ENCODE data around the gene ERBB2. TPM values are rescaled to one million over a fixed set of nuclear protein-coding genes. Genes with fewer than 3 reads are reported as not detected.

The ERBB2 gene
- total RNA-seq, 2 experiments from 2014 or later = 2.4 to 4.6 TPM

DNA sequence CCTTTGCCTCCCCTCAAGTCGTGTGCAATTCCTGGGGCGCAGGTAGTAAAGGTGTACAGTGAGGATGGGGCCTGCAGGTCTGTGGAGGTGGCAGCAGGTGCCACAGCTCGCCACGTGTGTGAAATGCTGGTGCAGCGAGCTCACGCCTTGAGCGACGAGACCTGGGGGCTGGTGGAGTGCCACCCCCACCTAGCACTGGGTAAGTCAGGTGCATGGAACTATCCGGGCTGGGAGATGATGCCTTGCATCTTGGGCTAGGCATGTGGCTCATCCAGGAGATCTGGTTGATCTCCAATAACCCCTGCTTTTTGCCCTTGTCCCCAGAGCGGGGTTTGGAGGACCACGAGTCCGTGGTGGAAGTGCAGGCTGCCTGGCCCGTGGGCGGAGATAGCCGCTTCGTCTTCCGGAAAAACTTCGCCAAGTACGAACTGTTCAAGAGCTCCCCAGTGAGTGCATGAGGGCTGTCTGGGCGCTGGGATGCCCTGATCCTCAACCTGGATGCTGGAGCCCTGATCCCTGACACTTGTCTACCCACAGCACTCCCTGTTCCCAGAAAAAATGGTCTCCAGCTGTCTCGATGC lies 43.1 kb downstream of the ERBB2 start:
- ATAC-seq (ENCODE audit: poor library complexity) (no peak), DNase-seq (no peak)
- Histone ChIP-seq H3K27ac (ENCODE audit: low read depth in 1 of 2, low read length in 2 of 2) (no peak overlapping the region), H3K4me3 (ENCODE audit: low read length) (no peak overlapping the region), H3K9me3 (ENCODE audit: control insufficient read depth in 1 of 2, insufficient read depth in 1 of 2, low read length in 2 of 2) (peaks cover 0 to 12% of the 10 kb centered on the region in 2 experiments), H3K27me3 (ENCODE audit: control insufficient read depth in 1 of 2, insufficient read depth in 2 of 2, low read length in 2 of 2) (peaks cover 4 to 12% of the 10 kb centered on the region in 2 experiments), H3K4me1 (ENCODE audit: insufficient read depth, low read length) (peaks cover 18% of the 10 kb centered on the region), H3K36me3 (ENCODE audit: insufficient read depth, low read length) (no peaks in the 10 kb centered on the region)
- peaks cover 20% of the 10 kb centered on the region for H3K27me3 Mint-ChIP-seq
- no peaks in the 10 kb centered on the region for H3K9me3 Mint-ChIP-seq
- H3K4me1 Mint-ChIP-seq (ENCODE audit: low read depth) = peaks cover 6% of the 10 kb centered on the region
- no peaks in the 10 kb centered on the region for H3K36me3 Mint-ChIP-seq (ENCODE audit: low read depth)
- ChIA-PET CTCF (interaction anchor here (1.1 kb wide), 1 partner anchor 11 kb away, joined by 5 read pairs; no protein-coding TSS in a partner anchor), POLR2A (no interaction called here)
- intact Hi-C loops (cut with DNase I, micrococcal nuclease) = loop anchor here in 1 of 2 experiments (1.0 kb wide), 1 partner anchor 30 kb away; no protein-coding TSS in a partner anchor
- TF ChIP-seq, protein P1, sequence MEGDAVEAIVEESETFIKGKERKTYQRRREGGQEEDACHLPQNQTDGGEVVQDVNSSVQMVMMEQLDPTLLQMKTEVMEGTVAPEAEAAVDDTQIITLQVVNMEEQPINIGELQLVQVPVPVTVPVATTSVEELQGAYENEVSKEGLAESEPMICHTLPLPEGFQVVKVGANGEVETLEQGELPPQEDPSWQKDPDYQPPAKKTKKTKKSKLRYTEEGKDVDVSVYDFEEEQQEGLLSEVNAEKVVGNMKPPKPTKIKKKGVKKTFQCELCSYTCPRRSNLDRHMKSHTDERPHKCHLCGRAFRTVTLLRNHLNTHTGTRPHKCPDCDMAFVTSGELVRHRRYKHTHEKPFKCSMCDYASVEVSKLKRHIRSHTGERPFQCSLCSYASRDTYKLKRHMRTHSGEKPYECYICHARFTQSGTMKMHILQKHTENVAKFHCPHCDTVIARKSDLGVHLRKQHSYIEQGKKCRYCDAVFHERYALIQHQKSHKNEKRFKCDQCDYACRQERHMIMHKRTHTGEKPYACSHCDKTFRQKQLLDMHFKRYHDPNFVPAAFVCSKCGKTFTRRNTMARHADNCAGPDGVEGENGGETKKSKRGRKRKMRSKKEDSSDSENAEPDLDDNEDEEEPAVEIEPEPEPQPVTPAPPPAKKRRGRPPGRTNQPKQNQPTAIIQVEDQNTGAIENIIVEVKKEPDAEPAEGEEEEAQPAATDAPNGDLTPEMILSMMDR (IDR thresholded peaks at IDR 0.05) = no peak
- no peak overlapping the region for H3K4me3 Mint-ChIP-seq
- no peak overlapping the region for H3K27ac Mint-ChIP-seq

DNA sequence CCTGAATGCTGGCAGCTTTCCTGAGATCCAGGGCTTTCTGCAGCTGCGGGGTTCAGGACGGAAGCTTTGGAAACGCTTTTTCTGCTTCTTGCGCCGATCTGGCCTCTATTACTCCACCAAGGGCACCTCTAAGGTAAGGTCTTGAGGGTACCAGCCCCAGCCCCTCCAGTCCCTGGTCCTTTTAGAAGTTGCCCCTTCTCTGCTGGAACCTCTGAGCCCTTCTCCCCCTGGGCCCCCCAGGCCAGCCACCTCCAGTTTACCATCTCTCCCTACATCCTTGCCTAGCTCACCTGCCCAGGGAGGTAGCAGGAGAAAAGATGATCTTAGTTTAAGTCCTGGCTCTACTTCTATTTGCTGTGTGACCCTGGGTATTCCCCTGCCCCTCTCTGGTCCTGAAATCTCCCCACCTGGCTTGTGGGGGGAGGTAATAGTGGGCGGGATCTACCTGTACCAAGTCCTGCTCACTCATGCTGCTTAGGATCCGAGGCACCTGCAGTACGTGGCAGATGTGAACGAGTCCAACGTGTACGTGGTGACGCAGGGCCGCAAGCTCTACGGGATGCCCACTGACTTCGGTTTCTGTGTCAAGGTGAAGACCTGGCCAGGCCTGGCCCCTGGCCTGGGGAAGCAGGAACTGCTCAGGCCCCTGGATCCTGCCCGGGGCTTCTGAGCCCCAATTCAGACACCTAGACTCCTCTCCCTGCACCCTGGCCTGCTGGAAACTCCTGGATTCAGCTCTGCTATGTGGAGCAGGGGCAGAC lies 44.4 kb downstream of the ERBB2 start:
- TF ChIP-seq, protein P1 (IDR thresholded peaks at IDR 0.05) = no peak
- no peak overlapping the region for H3K27ac Mint-ChIP-seq
- H3K4me3 ChIP-seq (ENCODE audit: low read length) = no peak overlapping the region
- ChIA-PET POLR2A (no interaction called here), CTCF (interaction anchor here (1.1 to 1.5 kb wide), 2 partner anchors 10 to 14 kb away, joined by 5 to 7 read pairs; partner anchors contain the start of gene MIEN1)
- H3K9me3 Mint-ChIP-seq = no peaks in the 10 kb centered on the region
- H3K4me3 Mint-ChIP-seq = no peak overlapping the region
- no peak for ATAC-seq (ENCODE audit: poor library complexity)
- no peaks in the 10 kb centered on the region for H3K36me3 ChIP-seq (ENCODE audit: insufficient read depth, low read length)
- no peaks in the 10 kb centered on the region for H3K4me1 Mint-ChIP-seq (ENCODE audit: low read depth)
- H3K9me3 ChIP-seq (ENCODE audit: control insufficient read depth in 1 of 2, insufficient read depth in 1 of 2, low read length in 2 of 2) = peaks cover 0 to 8% of the 10 kb centered on the region in 2 experiments
- intact Hi-C loops (cut with DNase I, micrococcal nuclease) = no loop called here
- H3K27me3 ChIP-seq (ENCODE audit: control insufficient read depth in 1 of 2, insufficient read depth in 2 of 2, low read length in 2 of 2) = peaks cover 0 to 6% of the 10 kb centered on the region in 2 experiments
- H3K36me3 Mint-ChIP-seq (ENCODE audit: low read depth) = no peaks in the 10 kb centered on the region
- H3K27me3 Mint-ChIP-seq = peaks cover 11% of the 10 kb centered on the region
- peak in 1 of 14 experiments; percentile 17 for DNase-seq
- H3K4me1 ChIP-seq (ENCODE audit: insufficient read depth, low read length) = peaks cover 6% of the 10 kb centered on the region
- no peak overlapping the region for H3K27ac ChIP-seq (ENCODE audit: low read depth in 1 of 2, low read length in 2 of 2)

- peaks cover under 1% of the 10 kb centered on the region for H3K4me1 ChIP-seq (ENCODE audit: insufficient read depth, low read length)
- H3K9me3 Mint-ChIP-seq = no peaks in the 10 kb centered on the region
- intact Hi-C loops (cut with DNase I, micrococcal nuclease) = no loop called here
- no peak overlapping the region for H3K4me3 ChIP-seq (ENCODE audit: low read length)
- no peak overlapping the region for H3K4me3 Mint-ChIP-seq
- ChIA-PET CTCF (interaction anchor here (1.5 kb wide), 1 partner anchor 14 kb away, joined by 7 read pairs; the partner anchor contains the start of gene MIEN1), POLR2A (no interaction called here)
- H3K27me3 Mint-ChIP-seq = peaks cover 6% of the 10 kb centered on the region
- DNase-seq (peak in 1 of 14 experiments; percentile 8), ATAC-seq (ENCODE audit: poor library complexity) (no peak)
- no peaks in the 10 kb centered on the region for H3K4me1 Mint-ChIP-seq (ENCODE audit: low read depth)
- TF ChIP-seq, protein P1 (IDR thresholded peaks at IDR 0.05) = no peak
- peaks cover 0 to 1% of the 10 kb centered on the region in 2 experiments for H3K27me3 ChIP-seq (ENCODE audit: control insufficient read depth in 1 of 2, insufficient read depth in 2 of 2, low read length in 2 of 2)
- no peak overlapping the region for H3K27ac Mint-ChIP-seq
- no peaks in the 10 kb centered on the region for H3K36me3 ChIP-seq (ENCODE audit: insufficient read depth, low read length)
- H3K36me3 Mint-ChIP-seq (ENCODE audit: low read depth) = no peaks in the 10 kb centered on the region
- no peak overlapping the region for H3K27ac ChIP-seq (ENCODE audit: low read depth in 1 of 2, low read length in 2 of 2)
- H3K9me3 ChIP-seq (ENCODE audit: control insufficient read depth in 1 of 2, insufficient read depth in 1 of 2, low read length in 2 of 2) = peaks cover 0 to 2% of the 10 kb centered on the region in 2 experiments
These were observed 45.0 kb downstream of the ERBB2 start for GRCh38 chr17:39744836-39745215.

All from CD4-positive, alpha-beta T cell (primary cell).